Keratinocyte (primary cell): ENCODE data around the gene ESR2. TPM values are rescaled to one million over a fixed set of nuclear protein-coding genes. Genes with fewer than 3 reads are reported as not detected.

Experiments used
- DNase-seq: peaks from one replicate; pipeline ENCODE4 v3.0.0-alpha.2; 2011; ENCODE audit warnings: low read depth, missing footprints, low spot score
- FAIRE-seq: peaks from 2 replicates; lab custom pipeline; 2011; peaks lifted over from hg19 to GRCh38; lab: Jason Lieb, UNC
- H2AFZ ChIP-seq: 2 replicates; pipeline ENCODE4 v1.6.0; 2012; ENCODE audit warnings: low read length, control low read depth, inconsistent platforms; ENCODE audit not compliant: control insufficient read depth
- H3K27ac ChIP-seq: 2 replicates; pipeline ENCODE4 v1.5.1; 2011; ENCODE audit warnings: low read length; ENCODE audit not compliant: control insufficient read depth, insufficient read depth
- H3K27me3 ChIP-seq: 3 replicates; pipeline ENCODE4 v1.6.0; 2011; ENCODE audit warnings: low read length; ENCODE audit not compliant: control insufficient read depth, insufficient read depth; ENCODE audit errors: extremely low read depth
- H3K36me3 ChIP-seq, 2 experiments: 2 replicates in 1 of 2; 3 replicates in 1 of 2; pipeline ENCODE4 v1.5.1; 2011; ENCODE audit warnings: low read length in 2 of 2, mild to moderate bottlenecking in 1 of 2; ENCODE audit not compliant: control insufficient read depth in 2 of 2, insufficient read depth in 2 of 2; ENCODE audit errors: extremely low read depth in 1 of 2
- H3K4me1 ChIP-seq: 3 replicates; pipeline ENCODE4 v1.5.1; 2011; ENCODE audit warnings: low read length; ENCODE audit not compliant: control insufficient read depth, insufficient read depth; ENCODE audit errors: extremely low read depth
- H3K4me2 ChIP-seq: 3 replicates; pipeline ENCODE4 v1.6.0; 2011; ENCODE audit warnings: low read depth, low read length; ENCODE audit not compliant: control insufficient read depth, insufficient read depth; ENCODE audit errors: extremely low read depth
- H3K4me3 ChIP-seq, 3 experiments: fragments of 200-600 bp in 1 of 3; sonication (generic) in 1 of 3; 2 replicates in 2 of 3; 3 replicates in 1 of 3; pipeline ENCODE4 v1.5.1; 2011 to 2016; ENCODE audit warnings: low read length in 3 of 3, mild to moderate bottlenecking in 3 of 3, control low read depth in 2 of 3, inconsistent platforms in 1 of 3, low read depth in 1 of 3, mixed read lengths in 1 of 3, mixed run types in 1 of 3, moderate library complexity in 1 of 3; ENCODE audit not compliant: control insufficient read depth in 2 of 3, insufficient read depth in 2 of 3; ENCODE audit errors: extremely low read depth in 1 of 3
- H3K79me2 ChIP-seq: 2 replicates; pipeline ENCODE4 v1.6.0; 2012; ENCODE audit warnings: low read length; ENCODE audit not compliant: control insufficient read depth, insufficient read depth
- H3K9ac ChIP-seq: 3 replicates; pipeline ENCODE4 v1.6.0; 2011; ENCODE audit warnings: low read length; ENCODE audit not compliant: control insufficient read depth, insufficient read depth; ENCODE audit errors: extremely low read depth
- H3K9me1 ChIP-seq: 3 replicates; pipeline ENCODE4 v1.6.0; 2011; ENCODE audit warnings: low read length; ENCODE audit not compliant: control insufficient read depth, insufficient read depth; ENCODE audit errors: extremely low read depth
- H3K9me3 ChIP-seq: 2 replicates; pipeline ENCODE4 v1.5.1; 2012; ENCODE audit warnings: low read depth, low read length; ENCODE audit not compliant: control insufficient read depth
- H4K20me1 ChIP-seq: 3 replicates; pipeline ENCODE4 v1.6.0; 2011; ENCODE audit warnings: low read length; ENCODE audit not compliant: control insufficient read depth, insufficient read depth; ENCODE audit errors: extremely low read depth
- CTCF ChIP-seq, 3 experiments: IDR thresholded peaks in 1 of 3; conservative IDR thresholded peaks in 1 of 3; optimal IDR thresholded peaks in 1 of 3; 2 replicates in 2 of 3; 3 replicates in 1 of 3; pipeline versions ENCODE3 to v1.5.1; 2011; ENCODE audit warnings: low read length in 3 of 3, mild to moderate bottlenecking in 3 of 3, moderate library complexity in 2 of 3, control low read depth in 1 of 3, inconsistent platforms in 1 of 3; ENCODE audit not compliant: insufficient read depth in 2 of 3; ENCODE audit errors: extremely low read depth in 1 of 3
- EZH2 ChIP-seq: IDR thresholded peaks from one replicate; pipeline ENCODE4 v1.6.1; 2012; ENCODE audit warnings: inconsistent platforms, mild to moderate bottlenecking, low read length, moderate library complexity
- dilution Hi-C: fragments of 300-500 bp; cut with MboI; formaldehyde crosslinking; loops from one replicate; pipeline ENCODE4 v1.7.0; 2020; ENCODE audit warnings: low sequenced_read_pairs; ENCODE audit not compliant: extremely low pct_ligation_motif_present
- polyA plus RNA-seq, 5 experiments: library from polyadenylated mRNA; depleted of rRNA in 3 of 5; stranded (reverse) in 3 of 5; stranded (forward) in 1 of 5; unstranded in 1 of 5; fragments of >200 nt; gene quantifications; 1 replicate in 1 of 5; 2 replicates in 3 of 5; 3 replicates in 1 of 5; pipeline versions ENCODE4 v1.2.1 to v1.2.3, GENCODE V29; 2011 to 2012; ENCODE audit warnings: missing spikeins in 2 of 5, low read depth in 1 of 5, low replicate concordance in 1 of 5

Gene ESR2
- polyA plus RNA-seq, 1 donor (not counting 4 experiments of a cell fraction or from before 2014, with no cell fraction given): 0.03 TPM

- no peak overlapping the region for H3K4me2 ChIP-seq
- H2AFZ ChIP-seq: no peak overlapping the region
- DNase-seq: no peak
- H3K9me3 ChIP-seq: no peaks in the 10 kb centered on the region
- no peaks in the 10 kb centered on the region for H3K9me1 ChIP-seq
- H3K27me3 ChIP-seq: no peaks in the 10 kb centered on the region
- dilution Hi-C loops: no loop called here
- H4K20me1 ChIP-seq: no peaks in the 10 kb centered on the region
- no peak overlapping the region for H3K9ac ChIP-seq
- FAIRE-seq: no peak
- H3K4me3 ChIP-seq: no peak overlapping the region
- H3K27ac ChIP-seq: no peak overlapping the region
- no peaks in the 10 kb centered on the region for H3K36me3 ChIP-seq
- no peaks in the 10 kb centered on the region for H3K79me2 ChIP-seq
- peaks cover 35% of the 10 kb centered on the region for H3K4me1 ChIP-seq
- TF ChIP-seq EZH2 (no peak), CTCF (optimal IDR thresholded peaks at IDR 0.05 in 1 of 3, IDR thresholded peaks at IDR 0.05 in 1 of 3, conservative IDR thresholded peaks at IDR 0.05 in 1 of 3; ENCODE audit: extremely low read depth in 1 of 3, insufficient read depth in 2 of 3, low read length in 3 of 3) (no peak)
Observed at GRCh38 chr14:64064447-64064846, 229.7 kb downstream of the ESR2 start.

GRCh38 chr14:64062381-64063115, 231.6 kb downstream of the ESR2 start:
- Histone ChIP-seq H3K79me2 (no peaks in the 10 kb centered on the region), H3K27me3 (no peaks in the 10 kb centered on the region), H3K9ac (peak overlapping the region; percentile 48), H3K4me2 (peak overlapping the region; percentile 89), H3K4me1 (peaks cover 40% of the 10 kb centered on the region), H3K9me3 (no peaks in the 10 kb centered on the region), H3K27ac (peak overlapping the region; percentile 31), H3K9me1 (no peaks in the 10 kb centered on the region), H4K20me1 (no peaks in the 10 kb centered on the region), H3K4me3 (peak overlapping the region in 2 of 3 experiments; percentile 48 to 49), H2AFZ (peak overlapping the region; percentile 71), H3K36me3 (no peaks in the 10 kb centered on the region)
- FAIRE-seq (peak; percentile 61), DNase-seq (no peak)
- dilution Hi-C loops: no loop called here
- TF ChIP-seq EZH2 (no peak), CTCF (optimal IDR thresholded peaks at IDR 0.05 in 1 of 3, IDR thresholded peaks at IDR 0.05 in 1 of 3, conservative IDR thresholded peaks at IDR 0.05 in 1 of 3; ENCODE audit: extremely low read depth in 1 of 3, insufficient read depth in 2 of 3, low read length in 3 of 3) (no peak)
